Stimulated activated CD4-positive, alpha-beta T cell treated with anti-CD3 and anti-CD28 coated beads, Interleukin-12 subunit alpha, Interleukin-12 subunit beta, amount 100 ng/mL, for 48 hours (primary cell): ENCODE data around the gene RSU1.
"Not testable (repeated sequence)": the region's sequence is repeated elsewhere in the genome, so short reads cannot be mapped to it uniquely, and the experiment has no call there.

Experiments
- DNase-seq, 3 donors: peaks; one replicate each; pipeline ENCODE4 v3.0.0-alpha.2; 2020; ENCODE audit warnings: low read depth in 2 of 3, low spot score in 1 of 3

RSU1 gene

GRCh38 chr10:16788125-16788524, 29.1 kb downstream of the RSU1 start:
- DNase-seq = peak in 1 of 3 donors; percentile 11

- peak; percentile 24 to 37 (median 34) for DNase-seq
These were observed 29.8 kb downstream of the RSU1 start for GRCh38 chr10:16787361-16787791.

- DNase-seq = no peak
These were observed 36.8 kb downstream of the RSU1 start for GRCh38 chr10:16780338-16780880.

GRCh38 chr10:16779384-16779915, 37.8 kb downstream of the RSU1 start:
- DNase-seq = peak; percentile 64 to 67 (median 66)

- peak in 1 of 3 donors; percentile 17 for DNase-seq
These were observed 39.5 kb downstream of the RSU1 start for GRCh38 chr10:16777473-16778370.

GRCh38 chr10:16776896-16777295, 40.3 kb downstream of the RSU1 start:
- no peak for DNase-seq

GRCh38 chr10:16773334-16773733, 43.9 kb downstream of the RSU1 start:
- DNase-seq = no peak

GRCh38 chr10:16770670-16771069, 46.6 kb downstream of the RSU1 start:
- DNase-seq = no peak

GRCh38 chr10:16770141-16770540, 47.1 kb downstream of the RSU1 start:
- DNase-seq = no peak

- DNase-seq = no peak
These were observed 47.9 kb downstream of the RSU1 start for GRCh38 chr10:16769331-16769730.

GRCh38 chr10:16768702-16769101, 48.5 kb downstream of the RSU1 start:
- no peak for DNase-seq

- no peak for DNase-seq
These were observed 51.5 kb downstream of the RSU1 start for GRCh38 chr10:16765509-16766375.

GRCh38 chr10:16761300-16761699, 55.9 kb downstream of the RSU1 start:
- DNase-seq = no peak

- no peak for DNase-seq
These were observed 60.5 kb downstream of the RSU1 start for GRCh38 chr10:16756561-16757221.

GRCh38 chr10:16754765-16755164, 62.5 kb downstream of the RSU1 start:
- no peak for DNase-seq

- not testable (repeated sequence) for DNase-seq
These were observed 64.4 kb downstream of the RSU1 start for GRCh38 chr10:16752849-16753248.

GRCh38 chr10:16752099-16752498, 65.1 kb downstream of the RSU1 start:
- no peak for DNase-seq

GRCh38 chr10:16751244-16751643, 66.0 kb downstream of the RSU1 start:
- DNase-seq = no peak

- no peak for DNase-seq
These were observed 66.8 kb downstream of the RSU1 start for GRCh38 chr10:16750461-16750860.

- DNase-seq = no peak
These were observed 68.5 kb downstream of the RSU1 start for GRCh38 chr10:16748749-16749148.

- DNase-seq = no peak
These were observed 70.4 kb downstream of the RSU1 start for GRCh38 chr10:16746856-16747255.
